Measurements from ENCODE around the gene NAA30. TPM values are rescaled to one million over a fixed set of nuclear protein-coding genes. Genes with fewer than 3 reads are reported as not detected.

Gene NAA30
- total RNA-seq, 1 experiment from 2014 or later: 23.2 TPM

GRCh38 chr14:57380935-57381334 is 9.5 kb upstream of the NAA30 start:
- peak; percentile 71 for DNase-seq
- H3K9me3 ChIP-seq (ENCODE audit: low read length): no peaks in the 10 kb centered on the region
- H3K4me3 ChIP-seq (ENCODE audit: low read length): no peak overlapping the region
- no peak for ATAC-seq
- intact Hi-C loops (cut with micrococcal nuclease): loop anchor here (2.0 to 5.0 kb wide), 2 partner anchors 174 to 890 kb away; no protein-coding TSS in a partner anchor
- no peaks in the 10 kb centered on the region for H3K79me2 ChIP-seq (ENCODE audit: low read length)
- H3K27me3 ChIP-seq (ENCODE audit: low read length): no peaks in the 10 kb centered on the region
- no peaks in the 10 kb centered on the region for H3K36me3 ChIP-seq (ENCODE audit: low read depth, low read length)
- POLR2A ChIA-PET (ENCODE audit: unreplicated experiment): interaction anchor here (0.6 kb wide), 1 partner anchor 35 kb away, joined by 4 read pairs; no protein-coding TSS in a partner anchor
- no peaks in the 10 kb centered on the region for H3F3A ChIP-seq (ENCODE audit: low read length, unreplicated experiment)
- peak overlapping the region; percentile 1; the same call in 1 of the 2 replicates for H3K4me2 ChIP-seq (ENCODE audit: low read length)
- H3K9me2 ChIP-seq (replicated peaks; ENCODE audit: low read length): no peaks in the 10 kb centered on the region
- H3K9ac ChIP-seq (ENCODE audit: low read length): no peak overlapping the region
- H2AFZ ChIP-seq (ENCODE audit: low read length): peak overlapping the region; percentile 4; the same call in 1 of the 2 replicates
- TF ChIP-seq EZH2 (IDR thresholded peaks at IDR 0.05; ENCODE audit: low read length, unreplicated experiment) (no peak), CTCF (conservative IDR thresholded peaks at IDR 0.05; ENCODE audit: low read depth, low read length) (no peak), EZH2phosphoT487 (IDR thresholded peaks at IDR 0.05; ENCODE audit: borderline replicate concordance, low read length) (no peak)
- 0 out of 2 replicates have a peak overlapping the region, but pooled peaks have one; percentile 32 for H3K27ac ChIP-seq (ENCODE audit: low read length)
- H3K4me1 ChIP-seq (ENCODE audit: insufficient read depth, low read length): peaks cover 33% of the 10 kb centered on the region
- no peaks in the 10 kb centered on the region for H4K20me1 ChIP-seq (ENCODE audit: low read length)
- BruUV-seq (replicated peaks): no TSS peak
- CTCF ChIA-PET: interaction anchor here (0.6 to 1.1 kb wide), 3 partner anchors 10 to 428 kb away, joined by 3 to 5 read pairs (median 3); no protein-coding TSS in a partner anchor

GRCh38 chr14:57382283-57382682 is 8.1 kb upstream of the NAA30 start:
- ATAC-seq (peak; percentile 99), DNase-seq (peak; percentile 99)
- no peaks in the 10 kb centered on the region for H3F3A ChIP-seq (ENCODE audit: low read length, unreplicated experiment)
- peak overlapping the region; percentile 45 for H3K27ac ChIP-seq (ENCODE audit: low read length)
- H3K79me2 ChIP-seq (ENCODE audit: low read length): no peaks in the 10 kb centered on the region
- no peaks in the 10 kb centered on the region for H3K36me3 ChIP-seq (ENCODE audit: low read depth, low read length)
- no peaks in the 10 kb centered on the region for H4K20me1 ChIP-seq (ENCODE audit: low read length)
- no peak overlapping the region; the same call in 1 of the 2 replicates for H3K9ac ChIP-seq (ENCODE audit: low read length)
- ChIA-PET CTCF (no interaction called here), POLR2A (ENCODE audit: unreplicated experiment) (no interaction called here)
- no peak for TF ChIP-seq EZH2phosphoT487 (IDR thresholded peaks at IDR 0.05; ENCODE audit: borderline replicate concordance, low read length)
- no peak for TF ChIP-seq EZH2 (IDR thresholded peaks at IDR 0.05; ENCODE audit: low read length, unreplicated experiment)
- no peak for TF ChIP-seq CTCF (conservative IDR thresholded peaks at IDR 0.05; ENCODE audit: low read depth, low read length)
- no peaks in the 10 kb centered on the region for H3K9me2 ChIP-seq (replicated peaks; ENCODE audit: low read length)
- H3K4me3 ChIP-seq (ENCODE audit: low read length): no peak overlapping the region
- peaks cover 33% of the 10 kb centered on the region for H3K4me1 ChIP-seq (ENCODE audit: insufficient read depth, low read length)
- peak overlapping the region; percentile 50 for H3K4me2 ChIP-seq (ENCODE audit: low read length)
- H2AFZ ChIP-seq (ENCODE audit: low read length): no peak overlapping the region
- intact Hi-C loops (cut with micrococcal nuclease): loop anchor here (1.0 to 5.0 kb wide), 3 partner anchors 33 to 175 kb away; no protein-coding TSS in a partner anchor
- H3K9me3 ChIP-seq (ENCODE audit: low read length): no peaks in the 10 kb centered on the region
- H3K27me3 ChIP-seq (ENCODE audit: low read length): no peaks in the 10 kb centered on the region
- BruUV-seq (replicated peaks): no TSS peak

GRCh38 chr14:57383125-57383745 is 7.2 kb upstream of the NAA30 start:
- TF ChIP-seq EZH2phosphoT487 (IDR thresholded peaks at IDR 0.05; ENCODE audit: borderline replicate concordance, low read length) (no peak), EZH2 (IDR thresholded peaks at IDR 0.05; ENCODE audit: low read length, unreplicated experiment) (no peak), CTCF (conservative IDR thresholded peaks at IDR 0.05; ENCODE audit: low read depth, low read length) (no peak)
- peaks cover 33% of the 10 kb centered on the region for H3K4me1 ChIP-seq (ENCODE audit: insufficient read depth, low read length)
- H2AFZ ChIP-seq (ENCODE audit: low read length): peak overlapping the region; percentile 20
- DNase-seq: peak; percentile 42
- ChIA-PET CTCF (no interaction called here), POLR2A (ENCODE audit: unreplicated experiment) (no interaction called here)
- H4K20me1 ChIP-seq (ENCODE audit: low read length): no peaks in the 10 kb centered on the region
- no peaks in the 10 kb centered on the region for H3F3A ChIP-seq (ENCODE audit: low read length, unreplicated experiment)
- no peaks in the 10 kb centered on the region for H3K36me3 ChIP-seq (ENCODE audit: low read depth, low read length)
- H3K27me3 ChIP-seq (ENCODE audit: low read length): no peaks in the 10 kb centered on the region
- peak overlapping the region; percentile 45 for H3K27ac ChIP-seq (ENCODE audit: low read length)
- BruUV-seq (replicated peaks): no TSS peak
- H3K4me3 ChIP-seq (ENCODE audit: low read length): no peak overlapping the region
- H3K4me2 ChIP-seq (ENCODE audit: low read length): peak overlapping the region; percentile 50
- H3K9me3 ChIP-seq (ENCODE audit: low read length): no peaks in the 10 kb centered on the region
- intact Hi-C loops (cut with micrococcal nuclease): loop anchor here (2.0 to 5.0 kb wide), 2 partner anchors 34 to 176 kb away; no protein-coding TSS in a partner anchor
- no peak for ATAC-seq
- no peaks in the 10 kb centered on the region for H3K79me2 ChIP-seq (ENCODE audit: low read length)
- no peaks in the 10 kb centered on the region for H3K9me2 ChIP-seq (replicated peaks; ENCODE audit: low read length)
- H3K9ac ChIP-seq (ENCODE audit: low read length): peak overlapping the region; percentile 4

Data from PC-3 (cell line).